Measurements from ENCODE around the gene ITGAX.
A peak's percentile ranks its signal among the peaks of the same experiment; 100 is the strongest.
"Not testable (repeated sequence)": the region's sequence is repeated elsewhere in the genome, so short reads cannot be mapped to it uniquely, and the experiment has no call there.

Gene ITGAX

GRCh38 chr16:31354394-31355291, at the start of gene ITGAX:
ITGAX (plus strand) TSS chr16:31355176; CDS start chr16:31355255, 79 bp downstream.
- peak; percentile 8 for DNase-seq (ENCODE audit: low read depth)

GRCh38 chr16:31305219-31305618, 49.8 kb upstream of the ITGAX start:
- no peak for DNase-seq (ENCODE audit: low read depth)

GRCh38 chr16:31308381-31308780, 46.6 kb upstream of the ITGAX start:
- DNase-seq (ENCODE audit: low read depth): not testable (repeated sequence)

- DNase-seq (ENCODE audit: low read depth): no peak
These were observed 32.5 kb upstream of the ITGAX start for GRCh38 chr16:31322500-31322899.

GRCh38 chr16:31323959-31324629, 30.9 kb upstream of the ITGAX start:
- DNase-seq (ENCODE audit: low read depth): no peak

- no peak for DNase-seq (ENCODE audit: low read depth)
These were observed 29.8 kb upstream of the ITGAX start for GRCh38 chr16:31325171-31325570.

- DNase-seq (ENCODE audit: low read depth): no peak
These were observed 27.2 kb upstream of the ITGAX start for GRCh38 chr16:31327646-31328225.

- no peak for DNase-seq (ENCODE audit: low read depth)
These were observed 26.5 kb upstream of the ITGAX start for GRCh38 chr16:31328322-31329052.

- DNase-seq (ENCODE audit: low read depth): no peak
These were observed 25.1 kb upstream of the ITGAX start for GRCh38 chr16:31329671-31330552.

- DNase-seq (ENCODE audit: low read depth): no peak
These were observed 24.5 kb upstream of the ITGAX start for GRCh38 chr16:31330553-31330890.

- no peak for DNase-seq (ENCODE audit: low read depth)
These were observed 23.7 kb upstream of the ITGAX start for GRCh38 chr16:31331141-31331764.

- DNase-seq (ENCODE audit: low read depth): no peak
These were observed 23.1 kb upstream of the ITGAX start for GRCh38 chr16:31331807-31332301.

- DNase-seq (ENCODE audit: low read depth): no peak
These were observed 22.4 kb upstream of the ITGAX start for GRCh38 chr16:31332544-31332943.

GRCh38 chr16:31333686-31334649, 21.0 kb upstream of the ITGAX start:
- no peak for DNase-seq (ENCODE audit: low read depth)

- no peak for DNase-seq (ENCODE audit: low read depth)
These were observed 20.0 kb upstream of the ITGAX start for GRCh38 chr16:31334934-31335333.

GRCh38 chr16:31335431-31335830, 19.5 kb upstream of the ITGAX start:
- no peak for DNase-seq (ENCODE audit: low read depth)

GRCh38 chr16:31338166-31338685, 16.8 kb upstream of the ITGAX start:
- not testable (repeated sequence) for DNase-seq (ENCODE audit: low read depth)

- DNase-seq (ENCODE audit: low read depth): no peak
These were observed 10.3 kb upstream of the ITGAX start for GRCh38 chr16:31344712-31345111.

GRCh38 chr16:31347445-31347844, 7.5 kb upstream of the ITGAX start:
- DNase-seq (ENCODE audit: low read depth): no peak

Data from fibroblast of the conjunctiva (primary cell).